ENCODE data around the gene SPAG16.

Gene SPAG16

GRCh38 chr2:213247566-213247965 is 36.7 kb upstream of the SPAG16 start:
- no peak for TF ChIP-seq CTCF (IDR thresholded peaks at IDR 0.05)
- H3K9me3 ChIP-seq = no peaks in the 10 kb centered on the region
- intact Hi-C loops (cut with DNase I; ENCODE audit: low total_unique reads) = no loop called here
- no peak overlapping the region for H3K4me3 ChIP-seq
- peaks cover 0 to 22% (median 3%) of the 10 kb centered on the region in 4 donors for H3K4me1 ChIP-seq
- H3K27ac ChIP-seq = peak overlapping the region; percentile 43 to 52
- H3K27me3 ChIP-seq = no peaks in the 10 kb centered on the region
- DNase-seq = no peak
- no peaks in the 10 kb centered on the region for H3K36me3 ChIP-seq

- intact Hi-C loops (cut with DNase I; ENCODE audit: low total_unique reads) = no loop called here
Observed at GRCh38 chr2:213248637-213249036, 35.6 kb upstream of the SPAG16 start.

GRCh38 chr2:213249502-213249901 is 34.8 kb upstream of the SPAG16 start:
- peaks cover 0 to 22% (median 3%) of the 10 kb centered on the region in 4 donors for H3K4me1 ChIP-seq
- H3K4me3 ChIP-seq = no peak overlapping the region
- no peak for TF ChIP-seq CTCF (IDR thresholded peaks at IDR 0.05)
- H3K27ac ChIP-seq = no peak overlapping the region
- no peaks in the 10 kb centered on the region for H3K27me3 ChIP-seq
- DNase-seq = no peak
- intact Hi-C loops (cut with DNase I; ENCODE audit: low total_unique reads) = no loop called here
- H3K36me3 ChIP-seq = no peaks in the 10 kb centered on the region
- no peaks in the 10 kb centered on the region for H3K9me3 ChIP-seq

More at GRCh38 chr2:213248637-213249036, 35.6 kb upstream of the SPAG16 start:
- no peaks in the 10 kb centered on the region for H3K9me3 ChIP-seq
- no peak for DNase-seq
- no peak for TF ChIP-seq CTCF (IDR thresholded peaks at IDR 0.05)
- H3K27me3 ChIP-seq = no peaks in the 10 kb centered on the region
- no peak overlapping the region for H3K4me3 ChIP-seq
- peaks cover 0 to 22% (median 3%) of the 10 kb centered on the region in 4 donors for H3K4me1 ChIP-seq
- H3K36me3 ChIP-seq = no peaks in the 10 kb centered on the region
- H3K27ac ChIP-seq = peak overlapping the region in 1 of 2 donors; percentile 52

GRCh38 chr2:213251618-213252017 is 32.6 kb upstream of the SPAG16 start:
- intact Hi-C loops (cut with DNase I; ENCODE audit: low total_unique reads) = loop anchor here (10.0 kb wide), 1 partner anchor 1753 kb away; no protein-coding TSS in a partner anchor
- DNase-seq = no peak
- TF ChIP-seq CTCF (IDR thresholded peaks at IDR 0.05) = peak; percentile 59 to 61
- Histone ChIP-seq H3K27me3 (no peaks in the 10 kb centered on the region), H3K4me3 (no peak overlapping the region), H3K9me3 (no peaks in the 10 kb centered on the region), H3K36me3 (no peaks in the 10 kb centered on the region), H3K27ac (no peak overlapping the region), H3K4me1 (peaks cover 0 to 18% (median 3%) of the 10 kb centered on the region in 4 donors)

- Histone ChIP-seq H3K27me3 (no peaks in the 10 kb centered on the region), H3K4me3 (no peak overlapping the region), H3K36me3 (no peaks in the 10 kb centered on the region), H3K9me3 (no peaks in the 10 kb centered on the region), H3K4me1 (peaks cover 0 to 12% (median 3%) of the 10 kb centered on the region in 4 donors), H3K27ac (no peak overlapping the region)
- intact Hi-C loops (cut with DNase I; ENCODE audit: low total_unique reads) = loop anchor here (10.0 kb wide), 1 partner anchor 1753 kb away; no protein-coding TSS in a partner anchor
- DNase-seq = no peak
- no peak for TF ChIP-seq CTCF (IDR thresholded peaks at IDR 0.05)
Observed at GRCh38 chr2:213252206-213252605, 32.1 kb upstream of the SPAG16 start.

GRCh38 chr2:213253162-213253561 is 31.1 kb upstream of the SPAG16 start:
- H3K4me1 ChIP-seq = peaks cover 0 to 2% (median 0%) of the 10 kb centered on the region in 4 donors
- no peaks in the 10 kb centered on the region for H3K36me3 ChIP-seq
- H3K27me3 ChIP-seq = no peaks in the 10 kb centered on the region
- intact Hi-C loops (cut with DNase I; ENCODE audit: low total_unique reads) = loop anchor here (10.0 kb wide), 1 partner anchor 1752 kb away; no protein-coding TSS in a partner anchor
- no peak for DNase-seq
- no peak overlapping the region for H3K27ac ChIP-seq
- no peak overlapping the region for H3K4me3 ChIP-seq
- TF ChIP-seq CTCF (IDR thresholded peaks at IDR 0.05) = no peak
- no peaks in the 10 kb centered on the region for H3K9me3 ChIP-seq

Measured in tibial artery (tissue), 4 donors.